ENCODE results near the gene LRRC2. TPM values are rescaled to one million over a fixed set of nuclear protein-coding genes. Genes with fewer than 3 reads are reported as not detected.
A peak's percentile ranks its signal among the peaks of the same experiment; 100 is the strongest.
"Not testable (repeated sequence)": the region's sequence is repeated elsewhere in the genome, so short reads cannot be mapped to it uniquely, and the experiment has no call there.

Gene LRRC2
- total and polyA plus RNA-seq, 9 of the 15 experiments (the other 6 are each of a cell fraction or from before 2014, with no cell fraction given), result 0.01 to 0.04 (median 0.03) TPM; not detected in 5

DNA sequence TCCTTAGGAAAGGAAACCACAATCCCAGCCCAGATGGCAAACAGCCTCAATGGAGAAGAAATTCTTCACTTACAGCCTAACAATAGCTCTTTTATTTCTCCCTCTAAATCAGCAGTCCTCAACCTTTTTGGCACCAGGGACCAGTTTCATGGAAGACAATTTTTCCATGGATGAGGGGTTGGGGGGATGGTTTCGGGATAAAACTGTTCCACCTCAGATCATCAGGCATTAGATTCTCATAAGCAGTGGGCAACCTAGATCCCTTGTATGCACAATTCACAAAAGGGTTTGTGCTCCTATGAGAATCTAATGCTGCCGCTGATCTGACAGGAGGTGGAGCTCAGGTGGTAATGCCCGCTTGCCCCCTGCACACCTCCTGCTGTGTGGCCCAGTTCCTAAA lies 17.5 kb downstream of the LRRC2 start:
- DNase-seq (ENCODE audit: extremely low read depth in 1 of 4, low spot score in 3 of 4); H3K36me3 ChIP-seq (ENCODE audit: control insufficient read depth, insufficient read depth, low read length); ATAC-seq; H3K9me1 ChIP-seq (ENCODE audit: control insufficient read depth, insufficient read depth, low read length); in situ Hi-C loops (cut with MboI); BruUV-seq (replicated peaks); H3K27me3 ChIP-seq (ENCODE audit: control insufficient read depth in 2 of 2, insufficient read depth in 2 of 2, low read length in 2 of 2); H3K9me3 ChIP-seq (replicated peaks; ENCODE audit: control insufficient read depth, insufficient read depth, low read depth, low read length); H3K4me3 ChIP-seq; FAIRE-seq; H4K20me1 ChIP-seq (replicated peaks; ENCODE audit: control insufficient read depth, insufficient read depth, low read length); H3K79me2 ChIP-seq (ENCODE audit: control insufficient read depth, insufficient read depth, low read length): not testable (repeated sequence)
- peaks cover 38% of the 10 kb centered on the region in 2 experiments for H3K4me1 ChIP-seq (replicated peaks in 1 of 2; ENCODE audit: control insufficient read depth in 2 of 2, insufficient read depth in 2 of 2, low read length in 2 of 2)
- ChIA-PET CTCF (ENCODE audit: low intra/inter-chr PET ratio) (interaction anchor here (1.0 kb wide), 1 partner anchor 60 kb away, joined by 3 read pairs; no protein-coding TSS in a partner anchor), POLR2A (interaction anchor here (1.3 to 1.8 kb wide), 2 partner anchors 9 to 10 kb away, joined by 8 to 13 read pairs; no protein-coding TSS in a partner anchor)
- H2AFZ ChIP-seq (ENCODE audit: low read depth, low read length), result peak overlapping the region; percentile 72
- H3K27ac ChIP-seq (ENCODE audit: extremely low read depth, low read depth, low read length), result peak overlapping the region; percentile 79
- H3K4me2 ChIP-seq (ENCODE audit: insufficient read depth, low read length), result peak overlapping the region; percentile 68; the same call in 1 of the 2 replicates
- 74% methylated on average over 3 of the region's 3 CpGs for WGBS (ENCODE audit: insufficient coverage, low coverage, missing lambda C conversion rate)
- TF ChIP-seq TAL1 (IDR thresholded peaks at IDR 0.05) (0 out of 2 replicates have a peak, but pooled peaks have one; percentile 4), TRIM28 (IDR thresholded peaks at IDR 0.05) (peak; percentile 48), DMBX1 (CRISPR knock-in tag; IDR thresholded peaks at IDR 0.05; ENCODE audit: borderline replicate concordance) (peak; percentile 33; the same call in 1 of the 2 replicates), TRIM24 (IDR thresholded peaks at IDR 0.05) (peak; percentile 67 to 72), HDAC1 (IDR thresholded peaks at IDR 0.05) (0 out of 4 replicates have a peak, but pooled peaks of 1 of the 2 experiments have one; percentile 18), CBX3 (IDR thresholded peaks at IDR 0.05; ENCODE audit: borderline replicate concordance in 1 of 2, low read length in 2 of 2) (0 out of 3 replicates have a peak, but pooled peaks of 1 of the 2 experiments have one; percentile 22), CXXC5 (CRISPR knock-in tag; IDR thresholded peaks at IDR 0.05) (0 out of 2 replicates have a peak, but pooled peaks have one; percentile 11), ZNF583 (CRISPR knock-in tag; IDR thresholded peaks at IDR 0.05) (0 out of 2 replicates have a peak, but pooled peaks have one; percentile 22)
- TF ChIP-seq, protein P1, sequence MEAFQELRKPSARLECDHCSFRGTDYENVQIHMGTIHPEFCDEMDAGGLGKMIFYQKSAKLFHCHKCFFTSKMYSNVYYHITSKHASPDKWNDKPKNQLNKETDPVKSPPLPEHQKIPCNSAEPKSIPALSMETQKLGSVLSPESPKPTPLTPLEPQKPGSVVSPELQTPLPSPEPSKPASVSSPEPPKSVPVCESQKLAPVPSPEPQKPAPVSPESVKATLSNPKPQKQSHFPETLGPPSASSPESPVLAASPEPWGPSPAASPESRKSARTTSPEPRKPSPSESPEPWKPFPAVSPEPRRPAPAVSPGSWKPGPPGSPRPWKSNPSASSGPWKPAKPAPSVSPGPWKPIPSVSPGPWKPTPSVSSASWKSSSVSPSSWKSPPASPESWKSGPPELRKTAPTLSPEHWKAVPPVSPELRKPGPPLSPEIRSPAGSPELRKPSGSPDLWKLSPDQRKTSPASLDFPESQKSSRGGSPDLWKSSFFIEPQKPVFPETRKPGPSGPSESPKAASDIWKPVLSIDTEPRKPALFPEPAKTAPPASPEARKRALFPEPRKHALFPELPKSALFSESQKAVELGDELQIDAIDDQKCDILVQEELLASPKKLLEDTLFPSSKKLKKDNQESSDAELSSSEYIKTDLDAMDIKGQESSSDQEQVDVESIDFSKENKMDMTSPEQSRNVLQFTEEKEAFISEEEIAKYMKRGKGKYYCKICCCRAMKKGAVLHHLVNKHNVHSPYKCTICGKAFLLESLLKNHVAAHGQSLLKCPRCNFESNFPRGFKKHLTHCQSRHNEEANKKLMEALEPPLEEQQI (IDR thresholded peaks at IDR 0.05), result 0 out of 2 replicates have a peak, but pooled peaks have one; percentile 29
- TF ChIP-seq, protein P2, sequence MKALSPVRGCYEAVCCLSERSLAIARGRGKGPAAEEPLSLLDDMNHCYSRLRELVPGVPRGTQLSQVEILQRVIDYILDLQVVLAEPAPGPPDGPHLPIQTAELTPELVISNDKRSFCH (CRISPR knock-in tag; IDR thresholded peaks at IDR 0.05), result not testable (repeated sequence)
- TF ChIP-seq, protein P2 (tag; IDR thresholded peaks at IDR 0.05), result peak; percentile 50; the same call in 1 of the 2 replicates
- TF ChIP-seq, protein P3, sequence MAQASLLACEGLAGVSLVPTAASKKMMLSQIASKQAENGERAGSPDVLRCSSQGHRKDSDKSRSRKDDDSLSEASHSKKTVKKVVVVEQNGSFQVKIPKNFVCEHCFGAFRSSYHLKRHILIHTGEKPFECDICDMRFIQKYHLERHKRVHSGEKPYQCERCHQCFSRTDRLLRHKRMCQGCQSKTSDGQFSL (CRISPR knock-in tag; IDR thresholded peaks at IDR 0.05), result not testable (repeated sequence)
- TF ChIP-seq, protein P3 (tag; IDR thresholded peaks at IDR 0.05), result 0 out of 4 replicates have a peak, but pooled peaks of 1 of the 2 experiments have one; percentile 34
- peak overlapping the region in 1 of 2 experiments; percentile 50; a peak in 1 of 4 replicates for H3K9ac ChIP-seq (ENCODE audit: insufficient read depth in 1 of 2, low read depth in 2 of 2, low read length in 2 of 2)
- intact Hi-C loops (cut with micrococcal nuclease), result loop anchor here (2.0 kb wide), 1 partner anchor 40 kb away; no protein-coding TSS in a partner anchor
